GM18505 (cell line): Measurements from ENCODE around the gene ALKBH3.

ENCODE experiments used
- ATAC-seq: cut with Tn5 transposase; IDR thresholded peaks from one replicate; pipeline ENCODE4 v1.9.1; 2021; ENCODE audit not compliant: unreplicated experiment
- POLR2A ChIP-seq: IDR thresholded peaks from 4 replicates; pipeline ENCODE4 v1.6.1; 2011; ENCODE audit warnings: borderline replicate concordance; ENCODE audit not compliant: insufficient read depth, insufficient read length; ENCODE audit errors: extremely low read depth

ALKBH3 gene

DNA sequence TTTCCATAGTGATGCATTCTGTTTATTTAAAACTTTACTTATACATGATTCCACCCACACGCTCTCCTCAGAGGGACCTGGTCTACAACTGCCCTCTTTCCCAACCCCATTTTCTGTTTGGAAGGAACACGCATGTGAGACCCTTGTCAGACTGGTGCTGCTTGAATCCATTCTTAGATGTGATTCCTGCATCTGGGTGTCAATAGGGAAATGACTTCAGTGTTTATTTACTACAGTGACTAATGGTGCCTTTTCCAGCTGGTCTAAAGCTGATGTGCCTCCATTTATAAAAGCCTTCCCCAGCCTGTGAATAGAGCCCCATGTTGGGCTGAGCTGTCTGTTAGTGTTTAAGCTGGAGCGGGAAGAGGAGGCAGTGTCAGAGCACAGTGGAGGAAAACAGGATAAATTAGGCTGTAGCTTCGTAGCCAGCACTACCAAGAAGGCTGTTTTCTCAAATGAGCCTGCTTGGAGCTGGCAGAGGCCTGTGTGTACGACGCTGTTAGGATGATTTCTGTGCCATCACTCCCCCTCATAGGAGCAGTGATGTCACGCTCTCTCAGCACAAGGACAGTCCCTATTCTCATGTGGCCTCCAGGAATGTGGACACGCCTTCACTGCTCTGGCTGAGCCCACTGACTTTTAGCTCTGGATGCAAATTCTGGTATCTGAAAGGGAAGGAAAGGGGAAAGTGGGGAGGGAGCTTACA lies 42.9 kb downstream of the ALKBH3 start:
- no peak for ATAC-seq
- TF ChIP-seq POLR2A = no peak

DNA sequence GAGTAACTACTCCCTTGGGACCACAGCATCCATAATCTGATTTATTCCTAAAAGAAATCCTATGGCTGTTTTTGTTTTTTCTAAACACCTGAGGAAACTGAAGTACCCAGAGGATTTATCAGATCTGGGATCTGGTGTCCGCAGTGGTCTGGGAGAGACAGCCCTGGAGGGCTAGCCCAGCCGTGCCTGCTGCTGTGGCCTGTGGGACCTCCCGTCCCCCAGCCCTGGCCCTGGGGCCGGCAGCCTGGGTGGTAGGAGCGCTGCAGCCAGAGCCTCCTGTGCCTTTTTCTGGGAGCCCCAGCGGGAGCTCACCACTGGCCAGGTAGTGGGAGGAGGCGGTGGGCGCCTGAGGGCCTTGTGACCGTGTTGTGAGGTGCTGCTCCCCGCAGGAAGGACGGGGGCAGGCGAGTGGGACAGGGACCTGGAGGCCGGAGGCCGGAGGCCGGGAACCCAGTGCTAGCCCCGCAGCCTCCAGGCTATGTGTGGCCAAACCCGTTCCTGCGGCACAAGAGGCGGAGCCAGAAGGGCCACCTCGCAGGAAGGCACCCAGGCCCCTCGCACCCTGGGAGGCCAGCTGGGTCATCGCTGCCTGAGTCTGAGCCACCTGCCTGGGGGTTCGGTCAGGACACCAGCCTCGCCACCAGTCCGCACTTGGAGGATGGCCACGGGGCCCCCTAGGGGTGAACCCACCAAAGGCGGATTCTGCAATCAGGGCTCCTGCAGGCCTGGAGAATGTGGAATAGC lies 43.7 kb downstream of the ALKBH3 start:
- no peak for TF ChIP-seq POLR2A
- no peak for ATAC-seq

DNA sequence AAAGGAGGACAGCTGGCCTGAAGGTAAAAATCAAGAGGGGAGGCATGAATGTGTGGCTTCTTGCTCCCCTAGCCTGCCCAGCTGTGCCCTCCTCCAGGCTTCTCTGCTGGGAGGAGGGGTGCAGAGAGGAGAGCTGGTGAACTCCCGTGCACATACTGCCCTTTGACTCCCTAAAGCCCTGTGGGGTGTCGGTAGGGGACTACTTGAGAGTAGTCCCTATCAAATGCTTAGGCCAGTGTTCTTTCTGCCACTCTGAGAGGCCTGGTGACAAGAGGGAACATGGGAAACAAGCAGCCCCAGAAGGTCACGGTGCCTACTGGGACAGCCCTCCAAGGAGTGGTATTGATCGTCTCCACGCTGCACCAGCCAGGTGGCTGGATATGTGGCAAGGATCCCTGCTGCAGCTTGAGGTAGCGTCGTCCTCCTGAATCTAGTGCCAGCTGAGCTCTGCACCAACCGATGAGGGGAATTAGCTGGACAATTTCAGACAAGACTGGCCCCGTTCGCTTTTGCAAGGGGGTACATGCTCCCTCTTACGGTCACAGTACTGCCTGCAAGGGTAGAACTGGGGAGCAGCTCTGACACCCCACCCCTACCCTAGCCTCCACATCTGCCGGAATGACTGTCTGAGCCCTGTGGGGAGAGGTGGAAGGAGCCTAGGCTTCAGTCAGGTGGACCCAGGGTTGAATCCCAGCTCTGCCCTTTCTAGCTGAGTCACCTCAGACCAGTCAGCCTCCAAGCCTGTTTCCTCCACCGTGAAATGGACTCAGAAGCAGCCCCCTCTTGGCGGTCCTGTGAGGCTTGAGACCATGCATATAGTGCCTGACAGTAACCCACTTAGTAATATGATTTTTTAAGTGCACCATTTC lies 44.7 kb downstream of the ALKBH3 start:
- ATAC-seq = no peak
- TF ChIP-seq POLR2A = no peak

DNA sequence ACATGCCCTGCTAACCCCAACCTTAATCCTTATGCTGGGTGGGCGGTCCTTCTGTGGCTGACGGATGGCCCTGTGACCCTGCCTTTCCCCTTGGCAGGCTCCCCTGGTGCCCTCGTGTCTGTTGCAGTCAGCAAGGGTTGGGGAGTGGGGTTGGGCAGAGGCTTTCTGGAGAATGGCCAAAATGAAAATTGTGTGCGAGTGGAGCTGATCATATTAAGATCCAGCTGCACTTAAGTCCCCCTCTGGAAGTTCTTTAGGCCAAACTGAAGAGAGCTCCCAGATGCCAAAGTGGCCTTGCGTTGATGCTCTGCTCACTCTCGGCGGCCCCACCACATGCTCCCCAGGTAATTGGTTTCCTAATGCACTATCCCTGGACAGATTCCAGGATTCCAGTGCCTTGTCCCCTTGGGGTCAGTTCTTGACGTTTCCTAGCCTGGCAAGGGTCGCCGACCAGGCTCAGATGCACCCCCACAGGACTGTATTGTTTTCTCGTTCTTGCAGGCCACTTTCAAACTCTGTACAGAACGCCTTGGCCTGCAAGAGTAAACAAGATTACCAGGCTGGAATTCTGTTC lies 45.4 kb downstream of the ALKBH3 start:
- no peak for ATAC-seq
- no peak for TF ChIP-seq POLR2A

DNA sequence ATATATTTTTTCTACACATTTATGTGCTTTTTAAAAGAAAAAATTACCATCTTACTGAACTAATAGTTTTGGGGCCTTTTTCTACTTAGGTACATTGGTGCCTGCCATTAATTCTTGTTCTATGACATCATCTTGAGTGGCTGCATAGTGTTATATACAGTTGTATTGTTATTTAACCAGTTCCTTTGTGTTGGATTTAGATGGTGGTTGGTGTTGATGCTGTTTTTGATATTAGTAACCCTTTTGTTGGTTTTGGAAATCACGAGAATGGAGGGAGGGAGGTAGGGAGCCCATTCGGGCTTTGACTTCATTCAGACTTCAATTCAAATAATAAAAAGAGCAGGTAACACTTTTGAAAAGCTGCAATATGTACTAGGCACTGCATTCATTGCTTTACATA lies 46.4 kb downstream of the ALKBH3 start:
- ATAC-seq = no peak
- TF ChIP-seq POLR2A = no peak

DNA sequence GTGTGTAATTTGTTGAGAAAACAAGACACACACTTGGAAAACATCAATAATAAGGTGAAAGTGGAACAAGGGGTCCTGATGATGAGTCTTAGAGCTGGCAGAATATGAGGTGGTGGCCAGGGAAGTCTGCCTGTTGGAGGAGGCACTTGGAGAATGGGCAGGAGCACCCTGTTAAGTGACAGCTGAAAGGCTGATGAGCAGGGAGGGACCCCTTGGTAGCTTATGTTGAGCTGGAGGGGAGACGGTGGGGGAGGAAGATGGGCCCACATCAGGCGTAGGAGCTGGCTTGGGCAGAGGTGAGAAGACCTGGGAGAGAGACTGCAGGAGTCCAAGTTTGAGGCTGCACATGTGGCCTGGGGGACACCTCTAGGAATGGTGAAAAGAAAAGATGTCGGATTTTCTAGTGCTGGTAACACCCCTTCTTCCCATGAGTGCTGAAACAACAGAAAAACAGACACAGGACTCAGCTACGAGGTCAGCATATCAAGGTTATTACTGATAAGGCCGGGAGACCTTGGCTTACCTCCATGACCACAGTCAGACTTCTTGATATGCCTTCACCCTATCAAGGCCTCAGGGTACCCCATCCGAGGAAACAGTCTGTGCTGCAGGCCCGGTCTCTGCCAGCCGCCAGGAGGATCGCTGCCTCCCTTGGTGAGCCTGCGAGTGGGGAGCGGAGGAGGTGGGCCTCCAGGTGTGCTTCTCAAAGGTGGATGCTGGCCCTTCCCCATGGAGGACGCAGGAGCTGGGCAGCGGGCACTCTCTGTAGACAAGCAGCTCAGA lies 47.5 kb downstream of the ALKBH3 start:
- no peak for ATAC-seq

DNA sequence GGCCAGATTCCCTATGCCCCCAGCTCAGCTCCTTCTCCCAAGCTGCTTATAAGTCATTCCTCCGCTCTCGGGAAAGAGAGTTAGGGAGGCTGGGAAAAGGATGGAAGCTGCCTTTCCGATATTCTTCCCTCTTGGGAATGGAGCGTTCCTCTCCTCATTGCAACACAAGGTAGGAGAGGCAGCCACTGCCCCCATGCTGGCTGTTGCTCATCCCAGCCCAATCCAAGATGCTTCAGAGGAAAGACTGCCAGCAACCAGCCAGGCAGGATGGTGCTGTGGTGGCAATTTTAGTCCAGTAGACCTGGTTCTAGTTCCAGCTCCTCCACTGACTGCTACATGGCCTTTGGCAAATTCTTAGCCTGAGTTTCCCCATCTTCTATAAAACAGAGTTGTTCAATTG lies 48.1 kb downstream of the ALKBH3 start:
- no peak for TF ChIP-seq POLR2A
- ATAC-seq = no peak

More for the DNA sequence above, 47.5 kb downstream of the ALKBH3 start:
- TF ChIP-seq POLR2A = no peak

DNA sequence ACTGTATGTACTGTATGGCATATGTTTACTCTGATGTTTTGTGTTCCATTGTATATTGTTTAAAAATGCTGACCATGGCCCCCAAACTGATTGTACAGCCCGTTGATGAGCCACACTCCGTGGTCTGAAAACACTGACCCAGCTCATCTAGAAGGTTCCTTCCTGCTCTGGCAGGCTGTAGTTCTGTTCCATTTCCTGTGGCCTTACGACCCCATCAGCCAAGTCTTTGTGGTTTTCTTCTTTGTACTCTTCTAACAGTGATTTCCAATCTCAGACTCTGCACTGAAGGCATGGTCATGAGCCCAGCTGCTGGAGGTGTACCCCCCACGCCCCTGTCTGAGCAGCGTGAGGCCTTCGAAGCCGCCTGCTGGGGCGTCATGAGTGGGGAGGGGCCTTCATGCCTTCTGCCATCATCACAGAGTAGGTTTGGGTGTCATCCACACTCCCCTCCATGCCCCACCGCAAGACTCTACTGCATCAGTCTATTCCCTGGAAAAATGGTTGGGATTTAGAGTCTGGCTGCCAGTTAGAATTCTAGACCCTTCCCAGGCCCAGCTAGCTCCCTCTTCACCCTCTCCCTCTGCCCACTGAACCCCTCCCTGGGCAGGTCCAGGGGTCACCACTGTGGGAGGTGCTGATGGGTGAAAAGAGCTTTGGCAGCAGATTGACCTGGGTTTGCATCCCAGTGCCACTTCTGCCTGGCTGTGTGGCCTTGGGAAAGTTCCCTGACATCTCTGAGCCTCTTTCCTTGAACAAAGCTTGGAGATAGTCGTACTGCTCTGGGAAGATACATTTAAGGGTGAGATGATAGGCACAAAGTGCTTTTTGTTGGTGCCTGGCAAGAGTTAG lies 50.5 kb downstream of the ALKBH3 start:
- ATAC-seq = no peak
- no peak for TF ChIP-seq POLR2A

DNA sequence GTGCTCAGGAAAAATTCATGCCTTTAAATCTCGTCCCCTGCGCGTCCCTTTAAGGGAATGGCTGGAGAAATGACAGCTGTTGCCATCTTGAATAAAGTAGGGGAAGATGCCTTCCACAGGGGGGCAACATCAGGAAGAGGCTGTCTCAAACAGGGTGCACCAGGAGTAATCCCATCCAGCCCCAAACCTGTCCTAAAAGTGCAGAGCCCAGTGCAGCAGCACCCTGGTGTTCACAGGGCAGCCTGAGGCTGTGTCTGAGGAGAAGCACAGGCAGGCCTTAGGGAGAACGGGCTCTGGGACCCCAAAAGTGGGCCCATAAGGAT lies 51.0 kb downstream of the ALKBH3 start:
- ATAC-seq = no peak
- TF ChIP-seq POLR2A = no peak

DNA sequence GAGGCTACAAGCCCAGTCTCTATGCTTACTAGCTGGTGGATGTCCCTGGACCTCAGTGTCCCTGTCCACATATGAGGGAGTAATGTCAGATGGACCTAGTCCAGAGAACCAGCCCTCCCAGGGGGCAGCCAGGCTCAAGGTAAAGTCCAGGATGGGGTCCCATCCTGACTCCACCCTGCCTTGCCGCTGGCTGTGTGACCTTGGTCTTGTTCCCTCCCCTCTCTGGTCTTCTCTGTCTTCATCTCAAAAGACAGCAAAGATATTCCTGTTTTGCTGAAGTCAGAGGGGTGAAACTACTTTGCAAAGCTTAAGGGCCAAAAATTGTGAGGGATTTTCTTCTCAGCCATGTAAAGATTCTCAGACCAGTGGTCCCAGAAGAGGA lies 52.6 kb downstream of the ALKBH3 start:
- ATAC-seq = no peak
- TF ChIP-seq POLR2A = no peak

DNA sequence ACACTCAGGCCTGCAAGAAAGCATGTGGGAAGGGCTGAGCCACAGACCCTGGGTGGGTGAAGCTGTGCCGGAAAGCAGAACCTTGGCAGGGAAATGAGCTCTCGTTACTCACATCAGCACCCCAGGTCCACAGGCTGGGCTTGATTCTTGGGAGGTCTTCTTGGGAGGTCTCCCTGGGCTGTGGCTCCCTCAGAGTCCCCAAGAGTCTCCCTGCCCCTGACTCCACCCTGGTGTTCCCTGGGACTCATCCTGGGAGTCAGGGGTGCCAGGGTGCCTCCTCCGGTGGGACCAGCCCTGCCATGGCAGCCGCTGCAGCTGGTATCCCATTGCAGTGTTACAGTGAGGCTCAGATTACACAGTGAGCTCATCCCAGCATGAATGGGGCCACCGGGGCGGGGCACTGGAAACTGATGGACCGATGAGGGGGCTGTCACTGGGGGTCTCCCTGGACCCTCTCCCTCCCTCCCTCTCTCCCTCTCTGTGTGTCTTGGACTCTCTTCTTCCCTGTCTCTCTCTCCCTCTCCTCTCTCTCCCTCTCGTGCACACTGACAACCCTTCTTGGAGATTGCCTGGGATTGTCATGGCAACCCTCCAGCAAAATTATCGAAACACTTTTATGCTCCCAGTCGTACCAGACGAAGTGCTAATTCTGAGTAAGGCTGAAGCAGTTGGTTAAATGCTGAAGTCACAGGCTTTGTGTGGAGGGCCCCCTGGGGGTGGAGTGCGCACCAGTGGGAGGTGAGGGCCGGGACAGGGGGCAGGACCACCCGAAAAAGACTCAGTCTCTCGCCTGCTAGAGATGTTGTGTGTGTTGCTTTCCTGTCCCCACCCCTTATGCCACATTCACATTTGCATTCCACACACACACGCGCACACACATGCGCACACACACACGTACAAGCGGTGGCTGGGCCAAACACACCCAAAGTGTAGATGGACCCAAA lies 53.2 kb downstream of the ALKBH3 start:
- no peak for ATAC-seq
- TF ChIP-seq POLR2A = no peak
